ENCODE measurements around the gene AKT1S1. TPM values are rescaled to one million over a fixed set of nuclear protein-coding genes. Genes with fewer than 3 reads are reported as not detected.

AKT1S1 gene
- total RNA-seq, 4 donors from 2014 or later, result 15.4 to 30.6 (median 21.9) TPM

GRCh38 chr19:49924004-49924880 lies 47.1 kb upstream of the AKT1S1 start:
- WGBS, result 79% methylated on average over 22 of the region's 25 CpGs
- Histone ChIP-seq H3K4me3 (no peak overlapping the region), H3K27ac (replicated peaks in 1 of 4) (peak overlapping the region in 1 of 4 donors; percentile 11), H3K36me3 (peaks cover 5 to 76% (median 61%) of the 10 kb centered on the region in 4 donors), H3K9me3 (no peaks in the 10 kb centered on the region), H3K27me3 (no peaks in the 10 kb centered on the region), H3K4me1 (peaks cover 17 to 62% (median 38%) of the 10 kb centered on the region in 4 donors)
- no peak for DNase-seq (ENCODE audit: extremely low spot score)
- intact Hi-C loops (cut with DNase I), result no loop called here
- TF ChIP-seq POLR2AphosphoS5 (IDR thresholded peaks at IDR 0.05) (no peak), CTCF (IDR thresholded peaks at IDR 0.05) (no peak), EP300 (IDR thresholded peaks at IDR 0.05) (no peak), POLR2A (IDR thresholded peaks at IDR 0.05; ENCODE audit: low read depth) (no peak)

- Histone ChIP-seq H3K4me3 (no peak overlapping the region), H3K9me3 (no peaks in the 10 kb centered on the region), H3K36me3 (peaks cover 5 to 79% (median 65%) of the 10 kb centered on the region in 4 donors), H3K4me1 (peaks cover 15 to 57% (median 34%) of the 10 kb centered on the region in 4 donors), H3K27me3 (no peaks in the 10 kb centered on the region), H3K27ac (replicated peaks in 1 of 4) (no peak overlapping the region)
- DNase-seq (ENCODE audit: extremely low spot score), result no peak
- WGBS, result 89% methylated on average over 28 of the region's 31 CpGs
- intact Hi-C loops (cut with DNase I), result no loop called here
- TF ChIP-seq POLR2AphosphoS5 (IDR thresholded peaks at IDR 0.05) (no peak), POLR2A (IDR thresholded peaks at IDR 0.05; ENCODE audit: low read depth) (no peak), CTCF (IDR thresholded peaks at IDR 0.05) (no peak), EP300 (IDR thresholded peaks at IDR 0.05) (no peak)
Measured at GRCh38 chr19:49923055-49924003, 46.2 kb upstream of the AKT1S1 start.

GRCh38 chr19:49921871-49922795 lies 45.0 kb upstream of the AKT1S1 start:
- TF ChIP-seq CTCF (IDR thresholded peaks at IDR 0.05) (no peak), EP300 (IDR thresholded peaks at IDR 0.05) (no peak), POLR2A (IDR thresholded peaks at IDR 0.05; ENCODE audit: low read depth) (no peak), POLR2AphosphoS5 (IDR thresholded peaks at IDR 0.05) (no peak)
- intact Hi-C loops (cut with DNase I), result no loop called here
- Histone ChIP-seq H3K36me3 (peaks cover 9 to 85% (median 70%) of the 10 kb centered on the region in 4 donors), H3K4me1 (peaks cover 3 to 45% (median 22%) of the 10 kb centered on the region in 4 donors), H3K27ac (replicated peaks in 1 of 4) (no peak overlapping the region), H3K4me3 (no peak overlapping the region), H3K9me3 (no peaks in the 10 kb centered on the region), H3K27me3 (no peaks in the 10 kb centered on the region)
- 86% methylated on average over 14 of the region's 22 CpGs for WGBS
- DNase-seq (ENCODE audit: extremely low spot score), result no peak

Data from esophagus muscularis mucosa (tissue), 4 donors.